OCI-LY1 (cell line): ENCODE data around the gene COL25A1.

Experiments used
- H2AFZ ChIP-seq: fragments of 200-600 bp; sonication (generic), shearing (Covaris generic); 2 replicates; pipeline ENCODE4 v1.6.0; 2014; ENCODE audit warnings: antibody characterized with exemption, mild to moderate bottlenecking, low read length
- H3F3A ChIP-seq: fragments of 200-600 bp; sonication (generic), shearing (Covaris generic); 2 replicates; pipeline ENCODE4 v1.6.0; 2014; ENCODE audit warnings: mild to moderate bottlenecking, antibody characterized with exemption, low read length, moderate library complexity; ENCODE audit not compliant: insufficient read depth
- H3K27ac ChIP-seq: fragments of 200-600 bp; sonication (generic); 2 replicates; pipeline ENCODE4 v1.5.1; 2014; ENCODE audit warnings: low read length, mixed run types, mild to moderate bottlenecking, low read depth; ENCODE audit not compliant: poor library complexity, severe bottlenecking
- H3K27me3 ChIP-seq: fragments of 200-600 bp; sonication (generic); 2 replicates; pipeline ENCODE4 v1.6.0; 2014; ENCODE audit warnings: antibody characterized with exemption, mild to moderate bottlenecking, low read length, moderate library complexity; ENCODE audit not compliant: insufficient read depth
- H3K36me3 ChIP-seq: fragments of 200-600 bp; sonication (generic); 2 replicates; pipeline ENCODE4 v1.6.1; 2014; ENCODE audit warnings: mild to moderate bottlenecking, antibody characterized with exemption, low read length, moderate library complexity, mixed read lengths; ENCODE audit not compliant: insufficient read depth
- H3K4me1 ChIP-seq: fragments of 200-600 bp; sonication (generic); 2 replicates; pipeline ENCODE4 v1.5.1; 2014; ENCODE audit warnings: mild to moderate bottlenecking, low read length, moderate library complexity; ENCODE audit not compliant: insufficient read depth, severe bottlenecking
- H3K4me2 ChIP-seq: fragments of 200-600 bp; sonication (generic), shearing (Covaris generic); 2 replicates; pipeline ENCODE4 v1.6.1; 2014; ENCODE audit warnings: low read length
- H3K4me3 ChIP-seq: fragments of 200-600 bp; sonication (generic); 2 replicates; pipeline ENCODE4 v1.5.1; 2014; ENCODE audit warnings: low read length, low read depth, mild to moderate bottlenecking, mixed read lengths; ENCODE audit not compliant: poor library complexity, severe bottlenecking
- H3K79me2 ChIP-seq: fragments of 200-600 bp; shearing (Covaris generic); 2 replicates; pipeline ENCODE4 v1.6.1; 2016; ENCODE audit warnings: mixed run types, low read length, mixed read lengths; ENCODE audit not compliant: insufficient read depth
- H3K9ac ChIP-seq: fragments of 200-600 bp; sonication (generic), shearing (Covaris generic); 2 replicates; pipeline ENCODE4 v1.6.1; 2014; ENCODE audit warnings: mild to moderate bottlenecking, low read length, mixed read lengths
- H3K9me2 ChIP-seq: fragments of 200-600 bp; sonication (generic), shearing (Covaris generic); 2 replicates; pipeline ENCODE4 v1.6.1; 2014; ENCODE audit warnings: low read depth, mild to moderate bottlenecking, low read length, mixed read lengths
- H3K9me3 ChIP-seq: fragments of 200-600 bp; shearing (Covaris generic); 2 replicates; pipeline ENCODE4 v1.6.1; 2014; ENCODE audit warnings: low read length, mixed read lengths
- H4K20me1 ChIP-seq: fragments of 200-600 bp; sonication (generic), shearing (Covaris generic); 2 replicates; pipeline ENCODE4 v1.6.0; 2016; ENCODE audit warnings: mild to moderate bottlenecking, low read length; ENCODE audit not compliant: insufficient read depth
- CTCF ChIP-seq: fragments of 200-600 bp; sonication (generic), shearing (Covaris generic); IDR thresholded peaks from 2 replicates; pipeline ENCODE4 v1.5.1; 2017; ENCODE audit warnings: mild to moderate bottlenecking, antibody characterized with exemption, low read length, moderate library complexity, mixed read lengths
- EZH2 ChIP-seq: fragments of 200-600 bp; sonication (generic), shearing (Covaris generic); IDR thresholded peaks from 2 replicates; pipeline ENCODE4 v1.8.0; 2017; ENCODE audit warnings: borderline replicate concordance, mixed run types, mild to moderate bottlenecking, antibody characterized with exemption, low read length, moderate library complexity, mixed read lengths

The COL25A1 gene

GRCh38 chr4:108833046-108833445 is 469.4 kb downstream of the COL25A1 start:
- Histone ChIP-seq H2AFZ (no peak overlapping the region), H3K4me2 (no peak overlapping the region), H3K36me3 (no peaks in the 10 kb centered on the region), H3K9ac (no peak overlapping the region), H3K27me3 (no peaks in the 10 kb centered on the region), H3K27ac (no peak overlapping the region), H3K79me2 (no peaks in the 10 kb centered on the region), H3K4me3 (no peak overlapping the region), H3F3A (no peaks in the 10 kb centered on the region), H3K4me1 (no peaks in the 10 kb centered on the region), H4K20me1 (no peaks in the 10 kb centered on the region), H3K9me3 (no peaks in the 10 kb centered on the region), H3K9me2 (no peaks in the 10 kb centered on the region)
- TF ChIP-seq CTCF (no peak), EZH2 (no peak)

GRCh38 chr4:108831886-108832285 is 470.6 kb downstream of the COL25A1 start:
- Histone ChIP-seq H3K27ac (no peak overlapping the region), H3K27me3 (no peaks in the 10 kb centered on the region), H3K9me3 (no peaks in the 10 kb centered on the region), H3K9me2 (no peaks in the 10 kb centered on the region), H3K79me2 (no peaks in the 10 kb centered on the region), H3K4me1 (no peaks in the 10 kb centered on the region), H3F3A (no peaks in the 10 kb centered on the region), H3K4me3 (no peak overlapping the region), H2AFZ (no peak overlapping the region), H4K20me1 (no peaks in the 10 kb centered on the region), H3K9ac (no peak overlapping the region), H3K36me3 (no peaks in the 10 kb centered on the region), H3K4me2 (no peak overlapping the region)
- TF ChIP-seq CTCF (no peak), EZH2 (no peak)

GRCh38 chr4:108831291-108831690 is 471.2 kb downstream of the COL25A1 start:
- H3K4me3 ChIP-seq: no peak overlapping the region
- no peak for TF ChIP-seq EZH2
- TF ChIP-seq CTCF: no peak
- no peak overlapping the region for H3K9ac ChIP-seq
- H3K4me1 ChIP-seq: no peaks in the 10 kb centered on the region
- no peaks in the 10 kb centered on the region for H3K9me2 ChIP-seq
- no peaks in the 10 kb centered on the region for H4K20me1 ChIP-seq
- H3K27ac ChIP-seq: no peak overlapping the region
- H2AFZ ChIP-seq: no peak overlapping the region
- H3K9me3 ChIP-seq: no peaks in the 10 kb centered on the region
- no peak overlapping the region for H3K4me2 ChIP-seq
- H3K36me3 ChIP-seq: no peaks in the 10 kb centered on the region
- no peaks in the 10 kb centered on the region for H3K27me3 ChIP-seq
- H3K79me2 ChIP-seq: no peaks in the 10 kb centered on the region
- H3F3A ChIP-seq: no peaks in the 10 kb centered on the region
